ENCODE results near the gene PPP1R3G. TPM values are rescaled to one million over a fixed set of nuclear protein-coding genes. Genes with fewer than 3 reads are reported as not detected.

The PPP1R3G gene
- polyA plus RNA-seq, 3 donors, result 1.6 to 3.0 (median 2.6) TPM

- DNase-seq (ENCODE audit: extremely low read depth in 1 of 11, low read depth in 9 of 11, low spot score in 4 of 11), result no peak
Measured at GRCh38 chr6:5086294-5086890, 1.3 kb downstream of the PPP1R3G start.

- no peak for DNase-seq (ENCODE audit: extremely low read depth in 1 of 11, low read depth in 9 of 11, low spot score in 4 of 11)
Measured at GRCh38 chr6:5087389-5087788, 2.2 kb downstream of the PPP1R3G start.

- no peak for DNase-seq (ENCODE audit: extremely low read depth in 1 of 11, low read depth in 9 of 11, low spot score in 4 of 11)
Measured at GRCh38 chr6:5088780-5089179, 3.6 kb downstream of the PPP1R3G start.

DNA sequence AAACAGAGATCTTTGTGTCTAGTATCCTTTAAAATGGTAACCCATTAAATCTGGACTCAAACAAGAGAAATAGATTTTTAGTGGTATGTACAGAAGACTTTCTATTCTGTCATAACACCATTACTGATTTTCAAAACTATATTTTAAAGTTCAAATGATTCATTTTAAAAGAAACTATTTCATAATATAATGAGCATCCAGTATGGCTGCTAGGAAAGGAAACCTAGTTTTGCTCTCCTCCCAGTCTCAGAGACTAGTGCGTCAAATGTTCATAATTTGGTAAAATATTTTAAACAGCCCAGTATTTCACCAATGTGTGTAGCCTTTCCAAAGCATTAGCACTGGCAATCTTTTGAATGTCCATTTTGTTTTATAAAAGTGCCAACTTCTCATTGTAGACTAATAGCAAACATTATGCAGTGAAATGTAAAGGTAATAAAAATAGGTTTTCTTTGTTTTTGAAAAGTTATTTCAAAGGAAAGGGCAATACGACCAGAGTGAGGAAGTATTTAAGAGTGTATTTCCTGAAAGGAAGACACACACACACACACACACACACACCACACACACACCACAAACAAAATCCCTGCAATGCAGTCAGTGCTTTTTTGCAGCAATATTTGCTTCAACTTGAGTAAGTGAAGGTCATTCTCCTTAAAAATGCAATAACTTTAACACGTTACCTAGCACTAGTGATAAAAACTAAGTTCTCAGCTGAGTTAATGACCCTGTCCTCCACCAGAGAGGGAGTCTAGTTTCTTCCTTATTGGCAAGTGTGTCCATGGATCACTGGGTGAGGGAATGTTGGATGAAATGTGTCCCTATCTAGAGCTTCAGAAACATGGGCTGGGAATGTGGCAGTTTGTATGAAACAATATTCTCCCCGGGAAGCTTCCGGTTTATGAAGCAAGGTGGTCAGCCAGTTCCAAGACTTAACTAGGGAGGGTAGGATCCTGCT lies 4.6 kb downstream of the PPP1R3G start:
- peak in 2 of 11 donors; percentile 28 to 51 for DNase-seq (ENCODE audit: extremely low read depth in 1 of 11, low read depth in 9 of 11, low spot score in 4 of 11)

DNA sequence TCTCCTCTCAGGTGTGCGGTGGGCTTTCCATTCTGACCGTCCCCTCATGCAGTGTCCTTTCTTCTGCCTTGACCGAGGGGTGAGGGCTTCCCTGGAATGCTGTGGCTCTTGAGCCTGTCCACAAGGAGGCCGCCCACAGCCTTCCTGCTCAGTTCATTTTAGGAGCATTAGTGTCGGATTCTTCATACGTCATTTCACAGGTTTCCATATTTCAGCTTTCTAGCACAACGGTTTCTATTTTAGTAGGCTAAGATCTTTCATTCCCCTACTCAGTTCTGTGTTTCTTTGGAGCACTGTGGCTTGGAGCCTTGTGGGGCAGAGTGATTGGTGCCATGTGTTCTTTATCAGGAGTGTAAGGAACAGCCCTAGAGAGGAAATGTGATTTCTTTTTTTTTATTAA lies 5.5 kb downstream of the PPP1R3G start:
- DNase-seq (ENCODE audit: extremely low read depth in 1 of 11, low read depth in 9 of 11, low spot score in 4 of 11), result no peak

DNA sequence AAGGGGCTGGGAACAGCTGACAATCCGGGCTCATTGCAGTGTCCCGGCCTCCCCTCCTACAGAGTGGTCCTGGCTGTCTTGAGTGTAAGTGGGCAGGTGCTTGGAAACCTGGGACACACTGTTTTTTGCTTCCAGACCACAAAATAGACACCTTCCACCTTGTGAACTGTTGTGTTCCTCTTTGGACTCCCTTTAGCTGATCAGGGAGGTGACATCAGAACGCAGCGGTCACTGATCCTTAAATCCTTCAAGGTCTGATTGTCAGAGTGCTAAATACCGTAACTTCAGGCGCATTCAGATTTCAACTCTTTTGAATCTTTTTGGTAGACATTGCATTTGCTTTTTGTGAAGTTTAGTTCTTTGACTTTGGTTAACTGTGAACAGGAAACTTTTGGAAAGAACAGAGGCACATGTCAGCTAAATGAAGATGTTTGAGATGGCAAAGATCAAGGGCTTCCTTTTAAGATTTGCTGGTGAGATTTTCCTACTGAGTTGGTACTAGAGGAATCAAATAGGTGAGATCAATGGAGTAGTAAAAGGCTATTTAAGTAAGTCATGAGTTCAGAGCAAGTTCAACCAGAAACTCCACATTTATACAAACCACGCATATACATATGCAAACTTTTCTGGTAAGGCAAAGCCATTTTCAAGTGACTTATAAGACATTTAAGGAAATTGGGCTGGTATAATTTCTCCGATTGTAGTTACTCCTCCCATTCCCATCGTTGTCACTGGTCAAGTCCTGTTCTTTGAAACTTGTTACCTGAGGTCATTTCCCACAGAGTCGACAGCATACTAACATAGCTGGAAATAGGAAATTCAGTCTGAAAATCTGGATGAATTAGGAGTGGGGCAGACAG lies 6.3 kb downstream of the PPP1R3G start:
- no peak for DNase-seq (ENCODE audit: extremely low read depth in 1 of 11, low read depth in 9 of 11, low spot score in 4 of 11)

- no peak for DNase-seq (ENCODE audit: extremely low read depth in 1 of 11, low read depth in 9 of 11, low spot score in 4 of 11)
Measured at GRCh38 chr6:5093231-5094015, 8.3 kb downstream of the PPP1R3G start.

DNA sequence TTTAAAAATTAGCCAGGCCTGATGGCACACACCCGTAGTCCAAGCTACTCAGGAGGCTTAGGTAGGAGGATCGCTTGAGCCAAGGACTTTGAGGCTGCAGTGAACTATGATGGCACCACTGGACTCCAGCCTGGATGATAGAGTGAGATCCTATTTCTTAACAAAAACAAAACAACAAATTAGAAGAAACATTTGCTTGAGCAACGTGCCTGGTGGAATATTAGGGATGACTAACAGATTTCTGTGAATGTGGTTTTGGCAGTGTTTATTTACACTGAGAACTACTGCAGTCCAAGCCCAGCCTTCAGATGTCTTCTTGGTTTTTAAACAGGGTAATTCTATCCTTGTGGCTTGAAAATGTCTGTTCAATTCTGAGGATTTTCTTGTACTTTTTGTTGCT lies 9.2 kb downstream of the PPP1R3G start:
- DNase-seq (ENCODE audit: extremely low read depth in 1 of 11, low read depth in 9 of 11, low spot score in 4 of 11), result no peak

DNA sequence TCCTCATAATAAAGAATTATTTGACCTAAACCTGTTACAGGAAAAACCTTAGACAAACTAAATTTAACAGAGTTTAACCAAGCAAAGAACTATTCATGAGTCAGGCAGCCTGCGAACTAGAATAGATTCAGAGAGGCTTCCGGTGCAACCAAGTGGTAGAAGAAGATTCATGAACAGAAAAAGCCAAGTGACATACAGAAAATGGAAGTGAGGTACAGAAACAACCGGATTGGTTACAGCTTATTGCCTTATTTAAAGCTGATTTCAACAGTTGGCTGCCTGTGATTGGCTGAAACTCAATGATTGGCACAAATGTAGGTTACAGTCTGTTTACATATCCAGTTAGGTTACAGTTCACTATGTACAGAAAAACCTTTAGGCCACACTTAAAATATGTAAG lies 10.1 kb downstream of the PPP1R3G start:
- DNase-seq (ENCODE audit: extremely low read depth in 1 of 11, low read depth in 9 of 11, low spot score in 4 of 11), result no peak

GRCh38 chr6:5096482-5096881 lies 11.3 kb downstream of the PPP1R3G start:
- DNase-seq (ENCODE audit: extremely low read depth in 1 of 11, low read depth in 9 of 11, low spot score in 4 of 11), result no peak

- DNase-seq (ENCODE audit: extremely low read depth in 1 of 11, low read depth in 9 of 11, low spot score in 4 of 11), result no peak
Measured at GRCh38 chr6:5098501-5099270, 13.5 kb downstream of the PPP1R3G start.

GRCh38 chr6:5099537-5099936 lies 14.4 kb downstream of the PPP1R3G start:
- no peak for DNase-seq (ENCODE audit: extremely low read depth in 1 of 11, low read depth in 9 of 11, low spot score in 4 of 11)

- DNase-seq (ENCODE audit: extremely low read depth in 1 of 11, low read depth in 9 of 11, low spot score in 4 of 11), result no peak
Measured at GRCh38 chr6:5100806-5101205, 15.7 kb downstream of the PPP1R3G start.

DNA sequence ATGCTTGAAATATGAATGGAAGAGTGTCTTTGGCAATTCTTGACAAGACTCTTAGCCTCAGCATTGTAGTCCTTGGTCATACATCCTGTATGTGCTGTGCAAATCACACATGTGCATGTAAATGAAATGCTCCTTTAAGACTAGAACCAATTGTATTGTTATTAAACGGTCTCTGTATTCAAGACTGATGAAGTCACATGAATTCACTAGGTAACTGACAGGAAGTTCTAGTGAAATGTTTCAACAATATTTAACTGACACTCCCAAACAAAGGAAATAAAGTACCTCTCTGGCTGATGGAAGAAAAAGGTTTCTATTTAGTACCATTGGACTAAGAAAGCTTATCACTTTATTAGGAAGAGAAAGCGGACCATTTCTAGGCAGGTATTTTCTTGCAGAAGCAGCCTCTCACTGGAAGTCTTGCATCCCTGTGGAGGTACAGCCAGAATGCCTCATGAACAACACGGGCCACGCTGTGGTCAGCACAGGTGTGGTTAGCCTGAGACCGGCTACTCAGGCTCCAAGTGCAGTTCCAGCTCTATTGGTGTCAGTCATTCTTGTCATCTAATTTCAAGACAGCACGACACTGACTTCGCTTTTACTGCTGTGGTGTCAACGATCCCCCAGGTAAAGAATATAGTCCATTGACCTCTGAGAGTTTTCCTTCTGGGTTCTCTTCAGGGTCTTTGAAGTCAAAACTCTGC lies 17.3 kb downstream of the PPP1R3G start:
- no peak for DNase-seq (ENCODE audit: extremely low read depth in 1 of 11, low read depth in 9 of 11, low spot score in 4 of 11)

DNA sequence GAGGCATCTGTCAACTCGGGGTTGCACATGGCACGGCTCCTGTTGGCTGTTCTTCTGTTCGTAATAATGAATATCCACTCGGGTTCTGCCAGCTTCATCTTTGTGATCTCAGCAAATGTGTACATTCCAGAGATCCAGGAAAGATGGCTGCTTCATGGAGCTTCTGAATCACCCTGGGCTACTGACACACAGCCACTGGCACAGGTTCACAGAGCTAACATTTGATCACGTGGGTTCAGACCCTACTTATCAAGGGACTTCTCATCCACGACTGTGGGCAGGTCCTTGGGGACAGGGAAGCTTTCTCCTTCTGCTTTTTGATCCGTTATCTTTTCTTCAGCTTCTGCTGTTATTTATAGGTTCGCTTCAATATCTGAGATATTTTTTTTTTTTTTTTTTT lies 18.1 kb downstream of the PPP1R3G start:
- DNase-seq (ENCODE audit: extremely low read depth in 1 of 11, low read depth in 9 of 11, low spot score in 4 of 11), result no peak

- DNase-seq (ENCODE audit: extremely low read depth in 1 of 11, low read depth in 9 of 11, low spot score in 4 of 11), result no peak
Measured at GRCh38 chr6:5104667-5105066, 19.5 kb downstream of the PPP1R3G start.

- DNase-seq (ENCODE audit: extremely low read depth in 1 of 11, low read depth in 9 of 11, low spot score in 4 of 11), result no peak
Measured at GRCh38 chr6:5105146-5105545, 20.0 kb downstream of the PPP1R3G start.

GRCh38 chr6:5107341-5107740 lies 22.2 kb downstream of the PPP1R3G start:
- DNase-seq (ENCODE audit: extremely low read depth in 1 of 11, low read depth in 9 of 11, low spot score in 4 of 11), result no peak
